GM19467 (cell line): ENCODE measurements around the gene SACM1L.
"Not testable (repeated sequence)": the region's sequence is repeated elsewhere in the genome, so short reads cannot be mapped to it uniquely, and the experiment has no call there.

Experiments used
- ATAC-seq: cut with Tn5 transposase; IDR thresholded peaks from one replicate; pipeline ENCODE4 v1.9.1; 2021; ENCODE audit warnings: mild to moderate bottlenecking, moderate library complexity; ENCODE audit not compliant: unreplicated experiment

SACM1L gene

DNA sequence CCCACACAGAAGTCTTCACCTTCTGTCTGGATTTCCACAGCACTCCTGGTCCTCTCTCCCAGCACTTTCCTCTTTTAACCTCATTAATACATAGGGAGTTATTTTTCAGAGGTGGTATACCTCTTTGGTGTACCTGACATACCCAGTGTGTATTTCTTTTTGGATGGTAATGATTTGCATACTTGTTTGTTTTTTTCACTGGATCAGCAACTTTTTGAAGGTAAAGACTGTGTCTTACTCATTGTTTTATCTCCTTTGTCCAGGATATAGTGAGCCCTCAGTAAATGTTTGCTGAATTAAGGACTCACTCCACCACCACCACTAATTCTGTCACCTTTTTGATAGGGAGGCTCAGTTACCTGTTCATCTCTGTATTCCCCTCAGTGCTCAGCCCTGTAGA, 52.1 kb downstream of the SACM1L start:
- no peak for ATAC-seq

GRCh38 chr3:45741742-45742460, 52.7 kb downstream of the SACM1L start:
- ATAC-seq: no peak

DNA sequence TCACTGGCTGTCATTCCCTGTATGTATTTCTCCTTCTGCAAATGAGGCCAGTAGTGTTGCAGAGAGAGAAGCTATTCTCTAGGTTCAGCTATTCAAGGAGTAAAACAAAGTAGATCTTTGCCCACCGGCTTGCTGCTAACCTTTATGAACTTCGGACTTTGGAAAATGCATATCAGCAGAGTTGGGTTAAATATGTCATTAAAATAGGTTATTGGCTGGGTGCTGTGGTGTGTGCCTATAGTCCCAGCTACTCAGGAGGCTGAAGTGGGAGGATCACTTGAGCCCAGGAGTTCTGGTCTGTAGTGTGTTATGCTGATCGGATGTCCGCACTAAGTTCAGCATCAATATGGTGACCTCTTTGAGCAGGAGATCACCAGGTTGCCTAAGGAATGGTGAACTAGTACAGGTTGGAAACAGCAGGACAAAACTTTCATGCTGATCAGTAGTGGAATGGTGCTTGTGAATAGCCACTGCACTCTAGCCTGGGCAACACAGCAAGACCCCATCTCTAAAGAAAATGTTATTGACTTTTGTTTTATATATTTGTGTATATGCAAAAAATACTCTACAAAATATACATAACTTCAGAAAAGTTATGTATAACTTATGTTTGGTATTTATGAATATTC, 53.4 kb downstream of the SACM1L start:
- no peak for ATAC-seq

DNA sequence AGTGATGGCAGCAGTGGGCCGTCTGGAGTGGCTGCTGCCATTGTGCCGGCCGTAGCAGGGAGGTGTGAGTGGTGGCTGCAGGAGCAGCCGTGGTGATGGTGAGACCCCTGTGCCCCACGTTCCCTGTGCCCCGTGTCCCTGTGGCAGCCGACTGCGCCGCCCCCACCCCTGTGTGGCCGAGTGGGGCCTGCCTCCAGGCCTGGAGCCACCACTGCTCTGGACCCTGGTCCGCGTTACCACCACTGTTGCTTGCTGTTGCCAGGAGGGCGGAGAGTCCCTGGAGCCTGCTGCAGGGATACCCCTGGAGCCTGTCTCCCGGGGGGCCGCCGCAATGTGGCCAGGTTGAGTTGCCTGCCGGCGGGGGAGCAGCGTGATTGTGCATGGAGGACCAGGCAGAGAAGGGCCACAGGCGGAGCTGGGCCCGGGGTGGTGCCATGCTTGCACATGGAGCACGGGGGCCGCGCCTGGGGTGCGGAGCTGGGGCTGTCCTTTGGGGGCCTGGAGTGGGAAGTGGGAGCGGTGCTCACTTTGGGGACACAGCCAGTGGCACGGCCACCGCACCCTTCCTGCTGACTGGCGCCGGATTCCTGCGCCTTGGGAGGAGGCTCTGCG, 57.1 kb downstream of the SACM1L start:
- no peak for ATAC-seq

DNA sequence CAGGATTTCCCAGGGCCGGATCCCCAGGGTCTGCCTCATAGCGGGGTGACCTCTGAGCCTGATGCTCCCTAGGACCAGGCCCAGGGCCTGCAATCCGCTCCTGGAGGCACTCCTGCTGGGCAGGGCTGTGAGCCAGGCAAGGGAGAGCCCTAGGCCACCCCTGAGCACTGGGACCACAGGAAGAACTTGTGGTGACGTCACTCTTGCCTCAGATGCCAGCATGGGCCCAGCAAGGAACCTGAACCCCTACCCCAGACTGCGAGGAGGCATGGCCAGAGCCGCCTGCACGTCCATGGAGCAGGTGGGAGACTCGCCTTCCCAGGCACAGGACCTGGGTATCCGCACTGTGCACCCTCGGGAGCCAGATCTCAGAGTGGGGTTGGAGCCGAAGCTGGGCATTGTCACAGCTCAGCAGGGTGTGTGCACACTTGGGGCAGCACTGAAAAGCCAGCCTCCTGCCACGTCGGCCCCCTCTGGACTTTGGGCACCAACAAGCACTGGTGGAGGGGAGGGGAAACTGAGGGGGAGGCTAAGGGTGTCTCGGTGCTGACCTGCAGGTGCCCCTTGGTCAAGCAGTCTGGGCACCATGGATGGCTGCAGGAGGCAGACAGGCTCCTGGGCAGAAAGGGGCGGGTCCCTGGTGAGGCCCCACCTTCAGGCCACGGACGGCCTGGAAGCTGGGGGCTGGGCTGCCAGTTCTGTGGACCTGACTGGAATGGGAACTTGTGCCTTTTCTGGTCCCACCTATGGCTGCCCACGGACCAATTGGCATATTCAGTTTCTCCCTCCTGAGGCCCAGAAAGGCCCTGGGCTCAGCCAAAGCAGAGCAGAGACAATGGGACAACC, 57.8 kb downstream of the SACM1L start:
- ATAC-seq: no peak

- ATAC-seq: no peak
Observed at GRCh38 chr3:45748068-45748467, 58.9 kb downstream of the SACM1L start.

DNA sequence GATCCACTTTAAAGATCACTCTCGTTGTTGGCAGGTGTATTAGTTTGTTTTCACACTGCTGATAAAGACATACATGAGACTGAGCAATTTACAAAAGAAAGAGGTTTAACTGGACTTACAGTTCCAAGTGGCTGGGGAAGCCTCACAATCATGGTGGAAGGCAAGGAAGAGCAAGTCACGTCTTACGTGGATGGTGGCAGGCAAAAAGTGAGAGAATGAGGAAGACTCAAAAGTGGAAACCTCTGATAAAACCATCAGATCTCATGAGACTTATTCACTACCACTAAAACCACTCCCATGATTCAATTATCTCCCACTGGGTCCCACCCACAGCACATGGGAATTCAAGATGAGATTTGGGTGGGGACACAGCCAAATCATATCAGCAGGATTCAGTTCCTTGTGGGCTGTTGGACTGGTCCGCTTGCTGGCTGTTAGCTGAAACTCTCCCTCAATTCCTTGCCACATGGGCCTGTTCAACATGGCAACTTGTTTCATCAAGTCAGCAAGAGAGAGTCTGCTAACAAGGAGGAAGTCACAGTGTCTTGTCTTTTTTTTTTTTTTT, 59.9 kb downstream of the SACM1L start:
- not testable (repeated sequence) for ATAC-seq

DNA sequence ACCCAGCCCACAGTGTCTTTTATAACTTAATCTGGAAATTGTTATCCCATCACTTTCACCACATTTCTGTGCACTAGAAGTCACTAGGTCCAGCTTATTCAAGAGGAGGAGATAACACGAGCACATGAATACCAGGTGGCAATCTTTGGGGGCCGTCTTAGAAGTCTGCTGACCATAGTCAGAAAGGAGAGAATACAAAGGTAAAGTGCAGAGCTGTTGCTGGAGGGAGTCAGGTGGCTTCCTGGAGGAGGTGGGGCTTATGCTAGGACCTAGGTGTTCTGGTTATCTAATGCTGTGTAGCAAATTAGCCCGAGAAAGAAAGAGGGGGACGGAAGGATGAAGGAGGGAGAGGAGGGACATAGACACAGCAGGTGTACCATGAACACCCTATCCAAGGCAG, 60.7 kb downstream of the SACM1L start:
- ATAC-seq: no peak

DNA sequence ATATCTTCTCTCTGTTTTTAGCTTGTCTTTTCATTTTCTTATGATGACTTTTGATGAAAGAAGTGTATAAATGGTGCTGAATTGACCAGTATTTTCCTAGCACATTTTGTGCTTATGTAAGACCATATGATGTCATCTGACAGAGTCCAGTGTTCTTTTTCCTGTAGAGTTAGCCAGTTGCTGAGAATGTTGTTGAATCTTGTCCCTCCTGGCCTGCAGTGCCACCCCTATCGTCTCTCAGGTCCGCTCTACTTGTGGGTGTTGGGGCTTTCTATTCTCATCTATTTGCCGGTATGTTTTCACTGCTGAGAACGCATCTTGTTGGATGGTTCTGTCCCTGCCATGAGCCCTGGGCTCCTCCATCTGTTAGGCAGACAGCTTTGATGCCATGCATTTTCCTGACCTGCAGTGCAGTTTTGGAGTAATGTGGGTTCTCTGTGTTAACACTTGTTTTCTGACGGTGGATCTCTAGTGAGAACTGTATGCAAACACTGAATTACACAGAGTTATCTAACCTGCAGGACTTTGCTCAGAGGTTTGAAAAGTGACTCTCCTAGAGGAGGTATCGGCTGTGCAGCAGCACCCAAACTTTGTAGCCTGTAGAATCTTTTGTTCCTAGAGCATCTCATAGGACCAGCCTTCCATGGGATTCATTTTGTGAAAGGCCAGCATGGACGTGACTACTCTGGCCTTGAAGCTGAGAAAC, 62.5 kb downstream of the SACM1L start:
- ATAC-seq: no peak

DNA sequence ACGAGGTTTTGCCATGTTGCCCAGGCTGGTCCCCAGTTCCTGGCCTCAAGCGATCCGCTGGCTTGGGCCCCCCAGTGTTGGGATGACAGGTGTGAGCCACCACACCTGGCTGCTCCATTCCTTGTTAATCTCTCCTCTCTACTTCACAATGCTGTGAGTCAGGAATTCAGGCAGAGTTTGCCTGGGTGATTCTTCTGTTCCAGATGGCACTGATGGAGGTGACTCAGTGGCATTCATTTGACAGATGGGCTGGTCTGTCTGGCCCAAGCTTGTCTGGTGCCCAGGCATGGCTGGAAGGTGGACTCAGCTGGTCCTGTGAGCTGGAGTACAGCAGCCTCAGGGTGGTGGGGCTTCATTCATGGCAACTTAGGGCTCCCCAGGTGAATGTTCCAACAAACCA, 63.9 kb downstream of the SACM1L start:
- ATAC-seq: no peak

GRCh38 chr3:45754461-45754860, 65.3 kb downstream of the SACM1L start:
- no peak for ATAC-seq

- ATAC-seq: no peak
Observed at GRCh38 chr3:45756055-45756454, 66.9 kb downstream of the SACM1L start.

DNA sequence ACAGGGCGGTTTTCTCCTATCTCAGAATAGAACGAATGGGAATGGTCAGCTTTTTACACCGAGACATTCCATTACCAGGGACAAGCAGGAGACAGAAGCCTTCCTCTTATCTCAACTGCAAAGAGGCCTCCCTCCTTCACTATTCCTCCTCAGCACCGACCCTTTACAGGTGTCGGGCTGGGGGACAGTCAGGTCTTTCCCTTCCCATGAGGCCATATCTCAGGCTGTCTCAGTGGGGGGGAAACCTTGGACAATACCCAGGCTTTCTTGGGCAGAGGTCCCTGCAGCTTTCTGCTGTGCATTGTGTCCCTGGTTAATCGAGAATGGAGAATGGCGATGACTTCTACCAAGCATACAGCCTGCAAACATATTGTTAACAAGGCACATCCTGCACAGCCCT, 67.9 kb downstream of the SACM1L start:
- not testable (repeated sequence) for ATAC-seq

GRCh38 chr3:45758871-45759270, 69.7 kb downstream of the SACM1L start:
- no peak for ATAC-seq

DNA sequence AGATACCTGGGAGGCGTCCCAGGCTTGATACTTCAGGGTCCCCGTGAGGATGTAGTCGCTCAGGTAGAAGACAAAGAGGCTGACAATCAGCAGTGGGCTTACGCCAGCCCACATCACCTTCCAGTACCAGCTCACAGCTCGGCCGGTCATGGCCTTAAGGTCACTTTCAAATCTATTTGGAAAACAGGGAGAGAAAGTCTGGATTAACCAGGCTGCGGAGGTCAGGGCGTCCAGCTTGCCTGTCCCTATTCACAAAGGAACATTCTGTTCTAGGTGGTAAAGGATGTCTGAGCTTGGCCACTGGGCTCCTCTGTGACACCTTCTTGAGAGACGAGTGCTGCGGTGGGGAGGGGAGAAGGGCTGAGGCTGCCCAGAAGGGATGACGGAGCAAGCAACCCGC, 70.7 kb downstream of the SACM1L start:
- no peak for ATAC-seq

GRCh38 chr3:45760878-45761711, 71.9 kb downstream of the SACM1L start:
- no peak for ATAC-seq

- no peak for ATAC-seq
Observed at GRCh38 chr3:45761831-45762230, 72.6 kb downstream of the SACM1L start.

DNA sequence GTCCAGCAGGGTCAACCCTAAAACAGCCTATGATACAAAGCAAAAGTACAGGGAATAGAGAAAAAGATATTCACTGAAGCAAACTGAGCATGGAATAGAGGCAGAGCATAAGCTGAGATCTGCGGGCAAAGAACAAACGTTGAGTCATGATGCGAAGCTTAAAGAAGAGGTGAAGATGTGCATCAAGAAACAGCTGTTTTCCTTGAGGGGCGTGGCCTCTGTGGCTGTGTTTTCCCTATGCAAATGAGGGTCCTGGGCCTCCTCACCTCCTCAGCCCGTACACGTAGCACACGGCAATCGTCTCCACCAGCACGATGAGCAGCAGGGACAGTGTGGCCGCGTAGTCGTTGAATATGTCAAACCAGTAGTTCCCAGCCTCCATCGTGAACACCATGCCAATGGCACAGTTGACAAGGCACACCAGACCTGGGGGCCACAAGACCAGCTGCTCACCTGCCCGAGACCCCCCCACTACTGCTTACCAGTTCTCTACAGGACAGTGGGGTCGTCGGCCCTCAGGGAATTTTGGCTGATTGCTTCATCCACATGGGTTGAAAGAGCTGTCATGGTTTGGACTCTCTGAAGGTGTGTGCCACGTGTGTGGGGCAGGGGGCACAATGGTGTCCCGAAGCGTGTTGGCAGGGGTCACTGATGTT, 73.6 kb downstream of the SACM1L start:
- ATAC-seq: no peak

- ATAC-seq: no peak
Observed at GRCh38 chr3:45763303-45763675, 74.1 kb downstream of the SACM1L start.
